ENCODE measurements around the gene COL28A1.

DNA sequence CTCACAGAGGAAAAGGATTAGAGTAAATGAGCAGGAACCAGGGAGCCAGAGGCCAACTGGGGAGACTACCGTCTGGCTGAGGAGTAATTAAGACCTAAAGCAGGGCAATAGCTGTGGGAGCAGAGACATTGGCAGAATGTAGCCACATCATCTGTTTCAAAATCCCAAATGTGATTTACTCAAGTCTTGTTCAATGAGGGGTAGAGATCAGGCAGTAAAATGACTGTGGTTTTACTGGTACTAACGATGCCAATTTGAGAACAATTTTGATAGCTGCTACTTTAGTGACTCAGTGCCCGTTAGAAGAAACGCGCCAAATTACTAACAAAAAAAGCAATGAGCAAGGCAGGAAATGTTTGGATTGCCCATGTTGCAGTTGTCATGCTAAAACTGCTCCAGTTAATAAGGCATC lies 18.4 kb upstream of the COL28A1 start:
- TF ChIP-seq, protein P1, sequence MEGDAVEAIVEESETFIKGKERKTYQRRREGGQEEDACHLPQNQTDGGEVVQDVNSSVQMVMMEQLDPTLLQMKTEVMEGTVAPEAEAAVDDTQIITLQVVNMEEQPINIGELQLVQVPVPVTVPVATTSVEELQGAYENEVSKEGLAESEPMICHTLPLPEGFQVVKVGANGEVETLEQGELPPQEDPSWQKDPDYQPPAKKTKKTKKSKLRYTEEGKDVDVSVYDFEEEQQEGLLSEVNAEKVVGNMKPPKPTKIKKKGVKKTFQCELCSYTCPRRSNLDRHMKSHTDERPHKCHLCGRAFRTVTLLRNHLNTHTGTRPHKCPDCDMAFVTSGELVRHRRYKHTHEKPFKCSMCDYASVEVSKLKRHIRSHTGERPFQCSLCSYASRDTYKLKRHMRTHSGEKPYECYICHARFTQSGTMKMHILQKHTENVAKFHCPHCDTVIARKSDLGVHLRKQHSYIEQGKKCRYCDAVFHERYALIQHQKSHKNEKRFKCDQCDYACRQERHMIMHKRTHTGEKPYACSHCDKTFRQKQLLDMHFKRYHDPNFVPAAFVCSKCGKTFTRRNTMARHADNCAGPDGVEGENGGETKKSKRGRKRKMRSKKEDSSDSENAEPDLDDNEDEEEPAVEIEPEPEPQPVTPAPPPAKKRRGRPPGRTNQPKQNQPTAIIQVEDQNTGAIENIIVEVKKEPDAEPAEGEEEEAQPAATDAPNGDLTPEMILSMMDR (IDR thresholded peaks at IDR 0.05; ENCODE audit: low read depth, low read length): no peak
- TF ChIP-seq EZH2phosphoT487 (IDR thresholded peaks at IDR 0.05; ENCODE audit: low read depth): no peak
